HG03520 (cell line): ENCODE measurements around the gene CHADL.
"Not testable (repeated sequence)": the region's sequence is repeated elsewhere in the genome, so short reads cannot be mapped to it uniquely, and the experiment has no call there.

Source experiments
- ATAC-seq: cut with Tn5 transposase; IDR thresholded peaks from one replicate; pipeline ENCODE4 v1.9.1; 2021; ENCODE audit warnings: mild to moderate bottlenecking, moderate library complexity; ENCODE audit not compliant: unreplicated experiment

The CHADL gene

DNA sequence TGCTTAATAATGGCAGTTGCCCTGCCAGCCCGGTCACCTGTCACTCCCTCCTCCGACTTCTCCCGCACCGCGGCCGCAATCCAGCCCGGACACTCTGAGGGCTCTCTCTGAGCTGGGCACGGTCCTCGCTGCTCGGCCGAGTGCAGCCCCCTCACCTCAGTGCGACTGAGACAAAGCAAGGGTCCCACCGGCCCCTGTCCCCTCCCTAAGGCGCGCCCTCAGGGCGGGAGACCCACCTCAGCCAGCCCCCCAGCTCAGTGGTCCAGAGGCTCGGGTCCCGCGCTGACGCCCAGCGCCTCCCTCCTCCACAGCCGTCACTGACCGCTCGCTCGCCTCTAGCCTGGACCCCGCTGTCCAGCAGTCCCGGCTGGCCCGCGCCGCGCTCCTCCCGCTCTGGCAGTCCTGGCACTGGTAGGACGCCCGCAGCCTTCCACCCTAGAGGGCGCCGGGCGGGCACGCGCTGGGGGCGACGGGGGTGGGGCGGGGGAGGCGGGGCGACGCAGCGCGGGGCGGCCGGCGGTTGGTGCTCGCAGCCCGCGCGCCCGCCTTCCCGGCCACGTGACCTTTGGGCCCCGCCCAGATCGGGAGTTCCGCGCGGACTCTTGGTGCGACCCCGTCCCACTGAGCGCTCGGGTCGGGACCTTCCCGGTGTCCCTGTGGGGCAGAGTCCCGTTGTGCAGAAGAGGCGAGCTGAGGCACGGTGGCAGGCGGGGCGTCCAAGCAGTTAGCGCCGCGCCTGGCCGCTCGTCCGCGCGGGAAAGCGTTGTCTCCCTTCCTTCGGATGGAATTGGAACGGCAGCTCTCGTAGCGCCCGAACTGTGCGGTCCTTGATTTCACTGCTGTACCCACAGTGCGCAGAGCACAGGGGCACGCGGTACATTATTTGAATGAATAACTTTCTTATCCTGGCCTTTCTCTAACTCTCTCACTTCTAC lies 43.4 kb downstream of the CHADL start:
- ATAC-seq = peak; percentile 49

DNA sequence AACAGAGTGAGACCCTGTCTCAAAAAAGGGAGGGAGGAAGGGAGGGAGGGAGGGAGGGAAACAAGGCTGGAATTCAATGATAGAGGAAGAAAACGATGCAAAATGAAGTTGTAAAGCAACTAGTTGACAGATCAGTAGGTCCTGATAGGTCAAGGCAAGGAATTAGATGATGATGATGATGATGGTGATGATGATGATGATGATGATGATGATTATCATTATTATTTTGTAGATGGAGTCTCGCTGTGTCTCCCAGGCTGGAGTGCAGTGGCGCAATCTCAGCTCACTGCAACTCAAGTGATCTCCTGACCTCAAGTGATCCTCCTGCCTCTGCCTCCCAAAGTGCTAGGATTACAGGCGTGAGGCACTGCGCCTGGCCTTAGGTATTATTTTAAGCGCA lies 46.9 kb downstream of the CHADL start:
- ATAC-seq = no peak

DNA sequence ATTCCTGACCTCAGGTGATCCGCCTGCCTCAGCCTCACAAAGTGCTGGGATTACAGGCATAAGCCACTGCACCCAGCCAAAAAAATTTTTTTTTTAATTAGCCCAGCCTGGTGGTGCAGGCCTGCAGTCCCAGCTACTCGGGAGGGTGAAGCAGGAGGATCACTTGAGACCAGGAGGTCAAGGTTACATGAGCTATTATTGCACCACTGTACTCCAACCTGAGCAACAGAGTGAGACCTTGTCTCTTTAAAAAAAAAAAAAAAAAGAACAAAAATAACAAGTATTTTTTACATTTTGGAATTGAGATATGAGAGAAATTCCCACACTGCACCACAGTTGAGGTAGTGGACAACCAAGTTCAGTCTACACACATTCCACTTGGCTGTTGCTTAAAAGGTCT lies 49.3 kb downstream of the CHADL start:
- no peak for ATAC-seq

DNA sequence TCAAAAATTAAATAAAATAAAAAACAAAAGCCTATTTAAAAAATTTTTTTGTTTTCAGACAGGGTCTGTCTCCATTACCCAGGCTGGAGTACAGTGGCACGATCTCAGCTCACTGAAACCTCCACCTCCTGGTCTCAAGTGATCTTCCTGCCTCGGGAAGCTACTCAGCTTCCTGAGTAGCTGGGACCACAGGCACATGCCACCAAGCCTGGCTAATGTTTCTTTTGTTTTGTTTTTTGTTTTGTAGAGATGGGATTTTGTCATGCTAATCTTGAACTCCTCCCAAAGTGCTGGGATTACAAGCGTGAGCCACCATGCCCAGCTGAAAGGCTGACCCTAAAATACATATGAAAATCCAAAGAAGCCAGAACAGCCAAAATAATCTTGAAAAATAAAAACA lies 56.1 kb downstream of the CHADL start:
- ATAC-seq = no peak

DNA sequence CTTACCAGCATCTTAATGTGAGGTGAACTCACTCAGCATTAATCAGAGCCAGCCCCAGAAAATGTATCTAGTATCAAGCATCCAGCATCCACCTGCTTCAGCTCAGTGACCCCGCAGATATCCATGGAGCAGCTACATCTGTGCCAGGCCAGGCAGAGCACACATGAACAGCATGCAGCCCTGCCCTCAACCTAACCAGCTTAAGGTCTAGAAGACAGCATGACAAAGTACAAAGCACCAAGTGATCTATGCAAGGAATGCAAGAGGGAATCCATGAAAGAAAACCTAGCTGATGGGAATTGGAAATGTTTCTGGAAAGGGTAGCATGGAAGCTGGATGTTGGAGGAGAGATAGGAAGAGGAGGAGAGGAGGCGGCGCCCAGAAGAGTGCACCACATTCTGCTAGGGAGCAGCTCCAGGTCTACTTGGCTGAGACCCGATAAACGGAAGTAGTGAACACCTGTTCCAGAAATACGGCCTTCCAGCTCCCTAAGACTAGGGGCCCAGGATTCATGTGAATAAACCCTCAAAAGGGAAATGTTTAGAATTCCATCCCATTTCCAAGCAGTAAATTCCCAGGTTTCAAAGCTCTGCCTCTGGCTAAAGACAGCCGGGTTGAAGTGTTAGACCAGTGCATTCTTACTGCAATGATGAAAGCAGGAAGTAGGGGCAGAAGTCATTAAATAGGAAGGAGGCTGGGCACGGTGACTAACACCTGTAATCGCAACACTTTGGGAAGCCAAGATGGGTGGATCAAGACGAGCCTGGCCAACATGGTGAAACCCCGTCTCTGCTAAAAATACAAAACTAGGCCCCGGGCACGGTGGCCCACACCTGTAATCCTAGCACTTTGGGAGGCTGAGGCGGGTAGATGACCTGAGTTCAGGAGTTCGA lies 59.1 kb downstream of the CHADL start:
- no peak for ATAC-seq

DNA sequence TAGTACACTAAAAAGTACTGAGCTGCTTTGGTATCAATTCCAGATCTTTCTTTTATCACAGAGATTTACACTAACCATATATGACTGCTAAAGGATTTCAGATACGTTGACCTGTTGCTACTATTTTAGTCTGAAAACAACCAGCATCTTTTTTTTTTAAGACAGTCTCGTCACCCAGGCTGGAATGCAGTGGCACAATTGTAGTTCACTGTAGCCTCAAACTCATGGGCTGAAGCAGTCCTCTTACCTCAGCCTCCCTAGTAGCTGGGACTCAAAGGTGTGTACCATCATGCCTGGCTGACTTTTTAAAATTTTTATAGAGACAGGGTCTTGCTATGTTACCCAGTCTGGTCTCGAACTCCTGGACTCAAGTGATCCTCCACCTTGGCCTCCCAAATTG lies 59.8 kb downstream of the CHADL start:
- ATAC-seq = no peak

DNA sequence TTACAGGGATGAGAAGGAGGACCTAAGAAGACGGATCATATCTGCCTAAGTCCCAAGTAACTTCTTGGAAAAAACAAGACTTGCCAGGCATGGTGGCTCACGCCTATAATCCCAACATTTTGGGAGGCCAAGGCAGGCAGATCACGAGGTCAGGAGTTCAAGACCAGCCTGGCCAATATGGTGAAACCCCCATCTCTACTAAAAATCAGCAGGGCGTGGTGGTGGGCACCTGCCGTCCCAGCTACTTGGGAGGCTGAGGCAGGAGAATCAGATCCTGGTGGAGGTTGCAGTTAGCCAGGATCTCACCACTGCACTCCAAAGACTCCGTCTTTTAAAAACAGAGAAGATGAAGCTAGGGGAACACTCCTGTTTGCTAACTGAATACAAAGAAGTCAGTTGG lies 60.4 kb downstream of the CHADL start:
- not testable (repeated sequence) for ATAC-seq
